ENCODE results near the gene KICS2. TPM values are rescaled to one million over a fixed set of nuclear protein-coding genes. Genes with fewer than 3 reads are reported as not detected.

KICS2 gene
- total and polyA plus RNA-seq, 2 of the 8 experiments (the other 6 are each of a cell fraction or from before 2014, with no cell fraction given): 5.6 to 9.5 TPM

DNA sequence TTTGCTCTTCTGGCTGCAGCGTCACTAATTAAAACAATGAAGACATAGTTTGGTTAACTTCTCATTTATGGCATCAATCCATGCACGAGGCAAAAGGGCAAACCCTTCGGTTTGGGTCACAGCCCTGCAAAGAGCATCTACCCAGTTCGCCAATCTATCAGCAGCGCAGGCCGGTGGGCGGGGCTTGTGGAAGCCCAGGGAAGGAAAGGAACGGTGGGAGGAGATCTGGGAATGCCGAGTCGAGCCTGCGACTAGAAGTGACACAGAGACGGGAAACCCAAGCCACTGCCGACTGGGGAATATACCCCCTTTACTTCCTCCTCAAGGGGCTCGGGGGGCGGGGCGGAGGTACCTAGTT lies 466 bp downstream of the KICS2 start:
- H3K27ac ChIP-seq (ENCODE audit: low read depth, low read length): peak overlapping the region; percentile 76
- H4K20me1 ChIP-seq (replicated peaks in 1 of 2; ENCODE audit: control insufficient read depth in 1 of 2, insufficient read depth in 2 of 2, low read length in 2 of 2): no peaks in the 10 kb centered on the region
- peak overlapping the region; percentile 96; the same call in 1 of the 2 replicates for H4K8ac ChIP-seq (ENCODE audit: extremely low read depth, insufficient read depth, low read length)
- H3K18ac ChIP-seq (ENCODE audit: extremely low read depth, low read length): no peak overlapping the region; the same call in 1 of the 2 replicates
- no peaks in the 10 kb centered on the region for H3K23me2 ChIP-seq (ENCODE audit: low read depth, low read length)
- no peak overlapping the region for H2BK15ac ChIP-seq (ENCODE audit: low read length)
- H3K9me3 ChIP-seq (ENCODE audit: insufficient read depth in 2 of 2, low read depth in 1 of 2, low read length in 1 of 2): no peaks in the 10 kb centered on the region
- H2BK120ac ChIP-seq (replicated peaks; ENCODE audit: low read depth, low read length): no peak overlapping the region
- H3K36me3 ChIP-seq (ENCODE audit: control insufficient read depth in 2 of 4, insufficient read depth in 4 of 4, low read length in 3 of 4): no peaks in the 10 kb centered on the region
- peaks cover 0 to 10% (median 3%) of the 10 kb centered on the region in 4 experiments; a peak in 5 of 7 replicates for H3K4me1 ChIP-seq (replicated peaks in 1 of 4; ENCODE audit: control insufficient read depth in 3 of 4, insufficient read depth in 4 of 4, low read length in 3 of 4)
- H3K4me2 ChIP-seq (ENCODE audit: insufficient read depth in 1 of 2, low read depth in 2 of 2, low read length in 2 of 2): peak overlapping the region; percentile 43 to 63
- H2BK5ac ChIP-seq (ENCODE audit: low read depth, low read length): peak overlapping the region; percentile 85; the same call in 1 of the 2 replicates
- H3K56ac ChIP-seq (replicated peaks; ENCODE audit: insufficient read length, low read depth, low read length): no peak overlapping the region
- H2AK5ac ChIP-seq (ENCODE audit: low read depth, low read length): no peak overlapping the region
- H3K79me1 ChIP-seq (ENCODE audit: low read depth, low read length): no peaks in the 10 kb centered on the region
- H2BK12ac ChIP-seq (ENCODE audit: low read depth, low read length): no peak overlapping the region
- peak overlapping the region; percentile 54 to 92 (median 84) for H3K9ac ChIP-seq (replicated peaks in 1 of 4; ENCODE audit: extremely low read depth in 1 of 4, low read depth in 3 of 4, low read length in 3 of 4)
- H3K27me3 ChIP-seq (replicated peaks in 1 of 4; ENCODE audit: control insufficient read depth in 3 of 4, extremely low read depth in 1 of 4, insufficient read depth in 3 of 4, low read length in 3 of 4): no peaks in the 10 kb centered on the region
- peak; percentile 38 to 91 for DNase-seq (ENCODE audit: low read depth in 1 of 2, low spot score in 2 of 2)
- no peak overlapping the region for H4K5ac ChIP-seq (ENCODE audit: insufficient read length, low read depth, low read length)
- CTCF ChIA-PET (ENCODE audit: partially characterized antibody): interaction anchor here (0.6 to 1.0 kb wide), 2 partner anchors 53 to 200 kb away, joined by 3 read pairs; no protein-coding TSS in a partner anchor
- 0 out of 4 replicates have a peak, but pooled peaks cover 0 to 2% of the 10 kb centered on the region in 2 experiments for H3K79me2 ChIP-seq (ENCODE audit: control insufficient read depth in 1 of 2, insufficient read depth in 2 of 2, low read length in 2 of 2)
- H3K23ac ChIP-seq (ENCODE audit: insufficient read length): no peak overlapping the region
- no peak overlapping the region for H2BK20ac ChIP-seq (ENCODE audit: low read length)
- no peak overlapping the region for H3K4ac ChIP-seq (replicated peaks; ENCODE audit: insufficient read length, low read depth, low read length)
- H3K4me3 ChIP-seq (ENCODE audit: extremely low read depth in 1 of 4, insufficient read depth in 2 of 4, low read depth in 3 of 4, low read length in 4 of 4): peak overlapping the region; percentile 74 to 95 (median 79)
- H3K14ac ChIP-seq (ENCODE audit: insufficient read length): no peak overlapping the region
- H2AFZ ChIP-seq (ENCODE audit: low read length): peak overlapping the region; percentile 46; the same call in 1 of the 2 replicates
- 1% methylated on average over 16 of the region's 16 CpGs; no CpG with 5 or more reads in 1 of the 2 experiments for WGBS, 2 experiments (ENCODE audit: extremely low coverage in 1 of 2, insufficient coverage in 1 of 2, insufficient read length in 1 of 2, insufficient replicate concordance in 2 of 2, low coverage in 1 of 2, low lambda C conversion rate in 2 of 2, missing lambda C conversion rate in 1 of 2)
- FAIRE-seq: peak; percentile 71
- H4K91ac ChIP-seq (replicated peaks; ENCODE audit: insufficient read length, low read length): no peak overlapping the region
- POLR2A ChIA-PET (ENCODE audit: partially characterized antibody): interaction anchor here (0.8 to 1.4 kb wide), 7 partner anchors 11 to 52 kb away, joined by 3 to 5 read pairs (median 3); no protein-coding TSS in a partner anchor
- peak in 1 of 2 experiments; percentile 71; a peak in 1 of 3 replicates for TF ChIP-seq POLR2A (IDR thresholded peaks at IDR 0.05; ENCODE audit: control extremely low read depth in 1 of 2, low read depth in 2 of 2, low read length in 2 of 2)
- TF ChIP-seq KDM1A (IDR thresholded peaks at IDR 0.05; ENCODE audit: borderline replicate concordance, low read length): no peak
- no peak for TF ChIP-seq USF2 (IDR thresholded peaks at IDR 0.05; ENCODE audit: low read length)
- TF ChIP-seq, protein P1, sequence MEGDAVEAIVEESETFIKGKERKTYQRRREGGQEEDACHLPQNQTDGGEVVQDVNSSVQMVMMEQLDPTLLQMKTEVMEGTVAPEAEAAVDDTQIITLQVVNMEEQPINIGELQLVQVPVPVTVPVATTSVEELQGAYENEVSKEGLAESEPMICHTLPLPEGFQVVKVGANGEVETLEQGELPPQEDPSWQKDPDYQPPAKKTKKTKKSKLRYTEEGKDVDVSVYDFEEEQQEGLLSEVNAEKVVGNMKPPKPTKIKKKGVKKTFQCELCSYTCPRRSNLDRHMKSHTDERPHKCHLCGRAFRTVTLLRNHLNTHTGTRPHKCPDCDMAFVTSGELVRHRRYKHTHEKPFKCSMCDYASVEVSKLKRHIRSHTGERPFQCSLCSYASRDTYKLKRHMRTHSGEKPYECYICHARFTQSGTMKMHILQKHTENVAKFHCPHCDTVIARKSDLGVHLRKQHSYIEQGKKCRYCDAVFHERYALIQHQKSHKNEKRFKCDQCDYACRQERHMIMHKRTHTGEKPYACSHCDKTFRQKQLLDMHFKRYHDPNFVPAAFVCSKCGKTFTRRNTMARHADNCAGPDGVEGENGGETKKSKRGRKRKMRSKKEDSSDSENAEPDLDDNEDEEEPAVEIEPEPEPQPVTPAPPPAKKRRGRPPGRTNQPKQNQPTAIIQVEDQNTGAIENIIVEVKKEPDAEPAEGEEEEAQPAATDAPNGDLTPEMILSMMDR (IDR thresholded peaks at IDR 0.05; ENCODE audit: control extremely low read depth in 1 of 3, insufficient read depth in 1 of 3, low read depth in 1 of 3, low read length in 3 of 3): no peak
- TF ChIP-seq HDAC2 (IDR thresholded peaks at IDR 0.05; ENCODE audit: borderline replicate concordance in 1 of 2, low read depth in 2 of 2, low read length in 2 of 2): no peak
- TF ChIP-seq PHF8 (conservative IDR thresholded peaks at IDR 0.05; ENCODE audit: low read depth, low read length): no peak
- TF ChIP-seq ZNF274 (IDR thresholded peaks at IDR 0.05; ENCODE audit: borderline replicate concordance, extremely low read depth, low read length): no peak
- TF ChIP-seq SP2 (IDR thresholded peaks at IDR 0.05; ENCODE audit: low read length): no peak
- 0 out of 2 replicates have a peak, but pooled peaks have one; percentile 9 for TF ChIP-seq YY1 (IDR thresholded peaks at IDR 0.05; ENCODE audit: low read depth, low read length)
